ENCODE data around the gene CDC42EP4. TPM values are rescaled to one million over a fixed set of nuclear protein-coding genes. Genes with fewer than 3 reads are reported as not detected.

The CDC42EP4 gene
- total RNA-seq, 2 donors from 2014 or later, result 73.8 to 134 TPM

GRCh38 chr17:73290399-73291259, 21.2 kb downstream of the CDC42EP4 start:
- DNase-seq (ENCODE audit: low spot score) (no peak), ATAC-seq (ENCODE audit: insufficient number of reproducible peaks, low FRiP score, low read depth) (no peak)
- H3K36me3 ChIP-seq, result peaks cover 5% of the 10 kb centered on the region
- TF ChIP-seq CTCF (IDR thresholded peaks at IDR 0.05), result no peak
- H3K4me3 ChIP-seq, result no peak overlapping the region
- H3K27ac ChIP-seq, result peak overlapping the region; percentile 90 to 94
- peaks cover 60 to 100% of the 10 kb centered on the region in 2 donors for H3K4me1 ChIP-seq (ENCODE audit: control insufficient read depth in 1 of 2, low read depth in 2 of 2)
- no peaks in the 10 kb centered on the region for H3K9me3 ChIP-seq
- H3K27me3 ChIP-seq (replicated peaks; ENCODE audit: insufficient read depth), result no peaks in the 10 kb centered on the region

- TF ChIP-seq CTCF (IDR thresholded peaks at IDR 0.05), result no peak
- Histone ChIP-seq H3K27me3 (replicated peaks; ENCODE audit: insufficient read depth) (no peaks in the 10 kb centered on the region), H3K36me3 (peaks cover 14% of the 10 kb centered on the region), H3K4me1 (ENCODE audit: control insufficient read depth in 1 of 2, low read depth in 2 of 2) (peaks cover 57 to 100% of the 10 kb centered on the region in 2 donors), H3K27ac (peak overlapping the region; percentile 90 to 94), H3K9me3 (no peaks in the 10 kb centered on the region), H3K4me3 (no peak overlapping the region)
- ATAC-seq (ENCODE audit: insufficient number of reproducible peaks, low FRiP score, low read depth) (no peak), DNase-seq (ENCODE audit: low spot score) (no peak)
These were observed 22.1 kb downstream of the CDC42EP4 start for GRCh38 chr17:73289549-73290254.

- Histone ChIP-seq H3K36me3 (peaks cover 15% of the 10 kb centered on the region), H3K9me3 (no peaks in the 10 kb centered on the region), H3K4me3 (no peak overlapping the region), H3K4me1 (ENCODE audit: control insufficient read depth in 1 of 2, low read depth in 2 of 2) (peaks cover 48 to 100% of the 10 kb centered on the region in 2 donors), H3K27me3 (replicated peaks; ENCODE audit: insufficient read depth) (no peaks in the 10 kb centered on the region), H3K27ac (peak overlapping the region; percentile 90 to 94)
- ATAC-seq (ENCODE audit: insufficient number of reproducible peaks, low FRiP score, low read depth), result no peak
- TF ChIP-seq CTCF (IDR thresholded peaks at IDR 0.05), result no peak
- no peak for DNase-seq (ENCODE audit: low spot score)
These were observed 23.1 kb downstream of the CDC42EP4 start for GRCh38 chr17:73288534-73289302.

- DNase-seq (ENCODE audit: low spot score) (no peak), ATAC-seq (ENCODE audit: insufficient number of reproducible peaks, low FRiP score, low read depth) (no peak)
- Histone ChIP-seq H3K36me3 (peaks cover 15% of the 10 kb centered on the region), H3K27me3 (replicated peaks; ENCODE audit: insufficient read depth) (no peaks in the 10 kb centered on the region), H3K4me3 (no peak overlapping the region), H3K4me1 (ENCODE audit: control insufficient read depth in 1 of 2, low read depth in 2 of 2) (peaks cover 32 to 93% of the 10 kb centered on the region in 2 donors), H3K27ac (peak overlapping the region; percentile 11 to 41), H3K9me3 (no peaks in the 10 kb centered on the region)
- no peak for TF ChIP-seq CTCF (IDR thresholded peaks at IDR 0.05)
These were observed 24.9 kb downstream of the CDC42EP4 start for GRCh38 chr17:73286863-73287296.
